CD4-positive, alpha-beta T cell (primary cell): Measurements from ENCODE around the gene HS2ST1. TPM values are rescaled to one million over a fixed set of nuclear protein-coding genes. Genes with fewer than 3 reads are reported as not detected.

Experiments
- ATAC-seq: fragments of 200-7000 bp; cut with Tn5 transposase; one replicate; pipeline ENCODE4 v1.10.0; 2022; ENCODE audit warnings: mild to moderate bottlenecking; ENCODE audit not compliant: poor library complexity
- CTCF ChIA-PET: fragments of 350-600 bp; sonication (Branson Sonifier 250); formaldehyde crosslinking; loops from one replicate; lab custom pipeline; 2021; ENCODE audit warnings: antibody characterized with exemption, inconsistent platforms; lab: Charles Lee
- POLR2A ChIA-PET: fragments of 350-600 bp; sonication (Branson Sonifier 250); formaldehyde crosslinking; loops from one replicate; lab custom pipeline; 2021; ENCODE audit warnings: antibody characterized with exemption, inconsistent platforms; lab: Charles Lee
- DNase-seq, 14 experiments: peaks; one replicate each; pipeline ENCODE4 v3.0.0-alpha.2; 2013 to 2020; ENCODE audit warnings: mixed read lengths in 2 of 14
- H3K27ac ChIP-seq, 2 donors: one replicate each; pipeline versions ENCODE4 v1.5.1 to v1.7.0; 2013; ENCODE audit warnings: low read length in 2 of 2, low read depth in 1 of 2, mild to moderate bottlenecking in 1 of 2
- H3K27me3 ChIP-seq, 2 experiments: 1 replicate in 1 of 2; 2 replicates in 1 of 2; pipeline versions ENCODE4 v1.6.1 to v1.7.0; 2013; ENCODE audit warnings: low read length in 2 of 2, control low read depth in 1 of 2, mild to moderate bottlenecking in 1 of 2, moderate library complexity in 1 of 2; ENCODE audit not compliant: insufficient read depth in 2 of 2, control insufficient read depth in 1 of 2
- H3K36me3 ChIP-seq: one replicate; pipeline ENCODE4 v1.6.1; 2013; ENCODE audit warnings: low read length, control low read depth; ENCODE audit not compliant: insufficient read depth
- H3K4me1 ChIP-seq: one replicate; pipeline ENCODE4 v1.6.1; 2013; ENCODE audit warnings: low read length, control low read depth; ENCODE audit not compliant: insufficient read depth
- H3K4me3 ChIP-seq: one replicate; pipeline ENCODE4 v1.5.1; 2013; ENCODE audit warnings: mild to moderate bottlenecking, low read length, moderate library complexity
- H3K9me3 ChIP-seq, 2 experiments: 1 replicate in 1 of 2; 2 replicates in 1 of 2; pipeline versions ENCODE4 v1.6.1 to v1.7.0; 2013; ENCODE audit warnings: low read length in 2 of 2, mild to moderate bottlenecking in 2 of 2, control low read depth in 1 of 2, moderate library complexity in 1 of 2; ENCODE audit not compliant: control insufficient read depth in 1 of 2, insufficient read depth in 1 of 2
- H3K27ac Mint-ChIP-seq: one replicate; pipeline ENCODE4 v1.8.0; 2020; ENCODE audit warnings: mixed read lengths
- H3K27me3 Mint-ChIP-seq: one replicate; pipeline ENCODE4 v1.8.0; 2021; ENCODE audit warnings: mixed read lengths
- H3K36me3 Mint-ChIP-seq: one replicate; pipeline ENCODE4 v1.8.0; 2021; ENCODE audit warnings: low read depth, mixed read lengths
- H3K4me1 Mint-ChIP-seq: one replicate; pipeline ENCODE4 v1.8.0; 2021; ENCODE audit warnings: low read depth, mixed read lengths
- H3K4me3 Mint-ChIP-seq: one replicate; pipeline ENCODE4 v1.8.0; 2020; ENCODE audit warnings: mild to moderate bottlenecking, mixed read lengths
- H3K9me3 Mint-ChIP-seq: one replicate; pipeline ENCODE4 v1.8.0; 2020; ENCODE audit warnings: mixed read lengths
- CTCF ChIP-seq: fragments of 200-600 bp; IDR thresholded peaks from one replicate; pipeline ENCODE4 v1.8.0; 2022; ENCODE audit warnings: antibody characterized with exemption, mild to moderate bottlenecking
- intact Hi-C, 2 experiments: fragments of 100-400 bp; cut with DNase I in 1 of 2; cut with micrococcal nuclease in 1 of 2; formaldehyde crosslinking; loops; one replicate each; pipeline versions ENCODE4 v1.15.1 to v1.9.0; 2023 to 2025; cut with DNase I, micrococcal nuclease
- total RNA-seq, 174 experiments: library from RNA in 2 of 174; stranded (reverse) in 2 of 174; gene quantifications; one replicate each; pipeline ENCODE4 v1.2.3 and lab custom pipeline; 2021 to 2026

Gene HS2ST1
- total RNA-seq, 2 experiments from 2014 or later = 6.7 to 6.9 TPM

- peaks cover 29% of the 10 kb centered on the region for H3K4me1 Mint-ChIP-seq
Measured at GRCh38 chr1:87058343-87058649, 143.9 kb downstream of the HS2ST1 start.

GRCh38 chr1:87061742-87062156, 147.3 kb downstream of the HS2ST1 start:
- no peak overlapping the region for H3K27ac ChIP-seq
- TF ChIP-seq CTCF = no peak
- peaks cover 11% of the 10 kb centered on the region for H3K36me3 Mint-ChIP-seq
- peak in 2 of 14 experiments; percentile 9 to 18 for DNase-seq
- H3K36me3 ChIP-seq = no peaks in the 10 kb centered on the region
- intact Hi-C loops = no loop called here
- no peaks in the 10 kb centered on the region for H3K4me1 ChIP-seq
- ChIA-PET POLR2A (no interaction called here), CTCF (no interaction called here)
- H3K9me3 ChIP-seq = peaks cover 0 to 6% of the 10 kb centered on the region in 2 experiments
- H3K4me3 ChIP-seq = no peak overlapping the region
- H3K4me1 Mint-ChIP-seq = peaks cover 50% of the 10 kb centered on the region
- no peak overlapping the region for H3K27ac Mint-ChIP-seq
- no peaks in the 10 kb centered on the region for H3K27me3 ChIP-seq
- H3K27me3 Mint-ChIP-seq = no peaks in the 10 kb centered on the region
- ATAC-seq = peak; percentile 26
- peaks cover 6% of the 10 kb centered on the region for H3K9me3 Mint-ChIP-seq
- no peak overlapping the region for H3K4me3 Mint-ChIP-seq

More at GRCh38 chr1:87058343-87058649, 143.9 kb downstream of the HS2ST1 start:
- POLR2A ChIA-PET = no interaction called here
- TF ChIP-seq CTCF = no peak
- H3K9me3 Mint-ChIP-seq = peaks cover under 1% of the 10 kb centered on the region
- DNase-seq = no peak
- peaks cover 5% of the 10 kb centered on the region for H3K36me3 Mint-ChIP-seq
- Histone ChIP-seq H3K9me3 (peaks cover 0 to 5% of the 10 kb centered on the region in 2 experiments), H3K36me3 (no peaks in the 10 kb centered on the region), H3K27ac (no peak overlapping the region), H3K4me3 (no peak overlapping the region), H3K27me3 (no peaks in the 10 kb centered on the region), H3K4me1 (no peaks in the 10 kb centered on the region)
- no peaks in the 10 kb centered on the region for H3K27me3 Mint-ChIP-seq
- no peak for ATAC-seq
- no peak overlapping the region for H3K27ac Mint-ChIP-seq
- intact Hi-C loops = no loop called here
- CTCF ChIA-PET = no interaction called here
- H3K4me3 Mint-ChIP-seq = no peak overlapping the region

GRCh38 chr1:87062687-87063086, 148.3 kb downstream of the HS2ST1 start:
- peaks cover 11% of the 10 kb centered on the region for H3K36me3 Mint-ChIP-seq
- no peaks in the 10 kb centered on the region for H3K27me3 Mint-ChIP-seq
- Histone ChIP-seq H3K9me3 (peaks cover 0 to 6% of the 10 kb centered on the region in 2 experiments), H3K36me3 (no peaks in the 10 kb centered on the region), H3K4me3 (no peak overlapping the region), H3K27ac (no peak overlapping the region), H3K27me3 (no peaks in the 10 kb centered on the region), H3K4me1 (no peaks in the 10 kb centered on the region)
- intact Hi-C loops = no loop called here
- no peak overlapping the region for H3K27ac Mint-ChIP-seq
- H3K9me3 Mint-ChIP-seq = peaks cover 8% of the 10 kb centered on the region
- CTCF ChIA-PET = no interaction called here
- DNase-seq (no peak), ATAC-seq (no peak)
- no peak overlapping the region for H3K4me3 Mint-ChIP-seq
- POLR2A ChIA-PET = no interaction called here
- no peak for TF ChIP-seq CTCF
- H3K4me1 Mint-ChIP-seq = peaks cover 50% of the 10 kb centered on the region
